HepG2 (cell line): ENCODE measurements around the gene HYAL2. TPM values are rescaled to one million over a fixed set of nuclear protein-coding genes. Genes with fewer than 3 reads are reported as not detected.

Experiments used
- HMG20B ChIP-seq: conservative IDR thresholded peaks from 2 replicates; pipeline ENCODE4 v1.6.1; 2016; ENCODE audit warnings: missing genetic modification reagents, missing compliant biosample characterization
- HNRNPH1 ChIP-seq: fragments of 200-400 bp; formaldehyde crosslinking; optimal IDR thresholded peaks from 2 replicates; pipeline ENCODE3; 2017; ENCODE audit warnings: mild to moderate bottlenecking, low read depth, low read length
- MYNN ChIP-seq: sonication (generic); formaldehyde crosslinking; IDR thresholded peaks from 2 replicates; pipeline ENCODE4 v1.4.0; 2020; ENCODE audit warnings: mild to moderate bottlenecking, low read depth, missing genetic modification reagents
- PPARG ChIP-seq: conservative IDR thresholded peaks from 2 replicates; pipeline ENCODE4 v1.6.1; 2016; ENCODE audit warnings: missing biosample characterization, missing genetic modification reagents
- SNAI1 ChIP-seq: sonication (generic); formaldehyde crosslinking; IDR thresholded peaks from 2 replicates; pipeline ENCODE4 v1.5.0; 2020; ENCODE audit warnings: mild to moderate bottlenecking, missing genetic modification reagents, borderline replicate concordance
- TSC22D2 ChIP-seq: sonication (generic); formaldehyde crosslinking; IDR thresholded peaks from 2 replicates; pipeline ENCODE4 v1.5.1; 2020; ENCODE audit warnings: missing genetic modification reagents, mild to moderate bottlenecking, borderline replicate concordance
- YY1 ChIP-seq: IDR thresholded peaks from 2 replicates; pipeline ENCODE4 v1.6.1; 2011; ENCODE audit warnings: low read length, low read depth, moderate library complexity, mild to moderate bottlenecking; ENCODE audit not compliant: insufficient read depth, insufficient replicate concordance
- ZNF326 ChIP-seq: sonication (generic); formaldehyde crosslinking; IDR thresholded peaks from 2 replicates; pipeline ENCODE4 v1.4.0; 2020; ENCODE audit warnings: missing genetic modification reagents, borderline replicate concordance
- ZNF44 ChIP-seq: sonication (generic); formaldehyde crosslinking; IDR thresholded peaks from 2 replicates; pipeline ENCODE4 v1.5.1; 2020; ENCODE audit warnings: mild to moderate bottlenecking, missing genetic modification reagents
- ZNF598 ChIP-seq: sonication (generic); formaldehyde crosslinking; IDR thresholded peaks from 2 replicates; pipeline ENCODE4 v1.5.1; 2020; ENCODE audit warnings: mild to moderate bottlenecking, missing genetic modification reagents, borderline replicate concordance
- ZNF652 ChIP-seq: IDR thresholded peaks from 2 replicates; pipeline ENCODE4 v1.6.1; 2016; ENCODE audit warnings: low read depth, borderline replicate concordance
- ZNF781 ChIP-seq: sonication (generic); formaldehyde crosslinking; IDR thresholded peaks from 2 replicates; pipeline ENCODE4 v1.5.1; 2020; ENCODE audit warnings: borderline replicate concordance, mild to moderate bottlenecking, missing genetic modification reagents; ENCODE audit errors: not compliant biosample characterization
- ZSCAN12 ChIP-seq: sonication (generic); formaldehyde crosslinking; IDR thresholded peaks from 2 replicates; pipeline ENCODE4 v1.9.0; 2021; ENCODE audit warnings: mild to moderate bottlenecking, missing genetic modification reagents
- ZSCAN29 ChIP-seq: sonication (generic); formaldehyde crosslinking; conservative IDR thresholded peaks from 2 replicates; pipeline ENCODE4 v1.4.0; 2020; ENCODE audit warnings: mild to moderate bottlenecking, missing genetic modification reagents
- polyA plus RNA-seq, 8 experiments: library from polyadenylated mRNA; depleted of rRNA in 3 of 8; stranded (reverse) in 7 of 8; unstranded in 1 of 8; fragments of >200 nt; fragmentation: Illumina TruSeq in 4 of 8; extraction: Trizol in 4 of 8; gene quantifications; 2 replicates each; pipeline versions ENCODE4 v1.2.1 to v1.2.3, GENCODE V29; 2011 to 2016; ENCODE audit warnings: low read depth in 4 of 8, missing spikeins in 1 of 8, mixed read lengths in 1 of 8; ENCODE audit not compliant: insufficient read depth in 1 of 8
- total RNA-seq, 5 experiments: library from RNA; depleted of rRNA; stranded (reverse); fragments of >200 nt; fragmentation: Illumina TruSeq; extraction: Trizol; gene quantifications; 2 replicates each; pipeline ENCODE4 v1.2.3, GENCODE V29; 2016; ENCODE audit warnings: low read depth in 1 of 5
- TF ChIP-seq, protein P1 (sequence below): sonication (generic); formaldehyde crosslinking; IDR thresholded peaks from 2 replicates; pipeline ENCODE4 v1.4.0; 2020; ENCODE audit warnings: missing genetic modification reagents, borderline replicate concordance
- TF ChIP-seq, protein P2 (sequence below): sonication (generic); formaldehyde crosslinking; IDR thresholded peaks from 2 replicates; pipeline ENCODE4 v1.8.0; 2022; ENCODE audit warnings: missing genetic modification reagents, mild to moderate bottlenecking, inconsistent platforms, borderline replicate concordance
- TF ChIP-seq, protein P3 (sequence below): sonication (generic); formaldehyde crosslinking; IDR thresholded peaks from 2 replicates; pipeline ENCODE4 v1.5.1; 2020; ENCODE audit warnings: missing genetic modification reagents, mild to moderate bottlenecking, borderline replicate concordance
- TF ChIP-seq, protein P4 (sequence below): sonication (generic); formaldehyde crosslinking; IDR thresholded peaks from 2 replicates; pipeline ENCODE4 v1.5.0; 2020; ENCODE audit warnings: missing genetic modification reagents

The HYAL2 gene
- total and polyA plus RNA-seq, 2 of the 13 experiments (the other 11 are each of a cell fraction or from before 2014, with no cell fraction given), result 76.2 to 102 TPM

DNA sequence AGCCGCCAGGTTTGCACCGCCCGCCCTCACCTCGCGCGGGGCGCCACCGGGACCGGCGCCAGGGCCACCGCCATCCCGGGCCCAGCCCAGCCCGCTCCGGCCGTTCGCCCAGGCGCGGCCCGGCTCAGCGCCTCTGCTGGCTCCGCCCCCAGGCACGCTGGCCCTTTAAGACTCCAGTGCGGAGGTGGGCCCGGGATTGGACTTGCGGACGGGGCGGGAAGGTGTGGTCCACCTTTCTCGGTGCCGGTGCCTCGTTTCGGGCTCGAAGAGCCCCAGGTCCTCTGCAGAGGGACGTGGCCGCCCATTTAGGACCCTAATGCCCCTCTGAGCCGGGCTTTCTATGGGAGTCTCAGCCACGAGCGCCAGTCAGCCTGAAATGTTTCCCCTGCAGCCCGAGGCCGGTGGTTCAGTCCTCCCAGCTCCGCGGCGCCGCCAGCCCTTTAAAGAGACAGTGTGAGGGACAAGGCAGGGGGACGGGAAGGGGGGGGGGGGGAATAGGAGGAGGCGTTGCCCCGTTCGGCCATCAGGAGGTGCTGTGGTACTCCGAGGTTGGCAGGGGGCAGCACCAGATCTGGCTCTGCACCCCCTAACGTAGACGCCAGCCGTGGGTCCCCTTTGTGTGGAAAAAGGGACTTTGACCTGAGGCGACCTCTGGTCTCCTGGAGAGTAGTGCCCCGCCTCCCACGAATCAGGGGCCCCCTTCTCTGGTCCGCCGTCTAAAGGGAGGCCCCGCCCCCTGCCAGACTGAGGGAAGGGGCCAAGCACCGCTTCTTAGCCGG is 1.0 kb downstream of the HYAL2 start (continued):
- TF ChIP-seq, protein P1, sequence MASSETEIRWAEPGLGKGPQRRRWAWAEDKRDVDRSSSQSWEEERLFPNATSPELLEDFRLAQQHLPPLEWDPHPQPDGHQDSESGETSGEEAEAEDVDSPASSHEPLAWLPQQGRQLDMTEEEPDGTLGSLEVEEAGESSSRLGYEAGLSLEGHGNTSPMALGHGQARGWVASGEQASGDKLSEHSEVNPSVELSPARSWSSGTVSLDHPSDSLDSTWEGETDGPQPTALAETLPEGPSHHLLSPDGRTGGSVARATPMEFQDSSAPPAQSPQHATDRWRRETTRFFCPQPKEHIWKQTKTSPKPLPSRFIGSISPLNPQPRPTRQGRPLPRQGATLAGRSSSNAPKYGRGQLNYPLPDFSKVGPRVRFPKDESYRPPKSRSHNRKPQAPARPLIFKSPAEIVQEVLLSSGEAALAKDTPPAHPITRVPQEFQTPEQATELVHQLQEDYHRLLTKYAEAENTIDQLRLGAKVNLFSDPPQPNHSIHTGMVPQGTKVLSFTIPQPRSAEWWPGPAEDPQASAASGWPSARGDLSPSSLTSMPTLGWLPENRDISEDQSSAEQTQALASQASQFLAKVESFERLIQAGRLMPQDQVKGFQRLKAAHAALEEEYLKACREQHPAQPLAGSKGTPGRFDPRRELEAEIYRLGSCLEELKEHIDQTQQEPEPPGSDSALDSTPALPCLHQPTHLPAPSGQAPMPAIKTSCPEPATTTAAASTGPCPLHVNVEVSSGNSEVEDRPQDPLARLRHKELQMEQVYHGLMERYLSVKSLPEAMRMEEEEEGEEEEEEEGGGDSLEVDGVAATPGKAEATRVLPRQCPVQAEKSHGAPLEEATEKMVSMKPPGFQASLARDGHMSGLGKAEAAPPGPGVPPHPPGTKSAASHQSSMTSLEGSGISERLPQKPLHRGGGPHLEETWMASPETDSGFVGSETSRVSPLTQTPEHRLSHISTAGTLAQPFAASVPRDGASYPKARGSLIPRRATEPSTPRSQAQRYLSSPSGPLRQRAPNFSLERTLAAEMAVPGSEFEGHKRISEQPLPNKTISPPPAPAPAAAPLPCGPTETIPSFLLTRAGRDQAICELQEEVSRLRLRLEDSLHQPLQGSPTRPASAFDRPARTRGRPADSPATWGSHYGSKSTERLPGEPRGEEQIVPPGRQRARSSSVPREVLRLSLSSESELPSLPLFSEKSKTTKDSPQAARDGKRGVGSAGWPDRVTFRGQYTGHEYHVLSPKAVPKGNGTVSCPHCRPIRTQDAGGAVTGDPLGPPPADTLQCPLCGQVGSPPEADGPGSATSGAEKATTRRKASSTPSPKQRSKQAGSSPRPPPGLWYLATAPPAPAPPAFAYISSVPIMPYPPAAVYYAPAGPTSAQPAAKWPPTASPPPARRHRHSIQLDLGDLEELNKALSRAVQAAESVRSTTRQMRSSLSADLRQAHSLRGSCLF (CRISPR knock-in tag), result no peak
- TF ChIP-seq ZNF326 (CRISPR knock-in tag) (no peak), YY1 (peak; percentile 67), SNAI1 (CRISPR knock-in tag) (0 out of 2 replicates have a peak, but pooled peaks have one; percentile 30), TSC22D2 (no peak), PPARG (CRISPR knock-in tag) (peak; percentile 12; the same call in 1 of the 2 replicates), ZNF652 (CRISPR knock-in tag) (no peak), ZNF44 (CRISPR knock-in tag) (no peak), ZNF781 (CRISPR knock-in tag) (peak; percentile 67), ZSCAN29 (CRISPR knock-in tag) (peak; percentile 45; the same call in 1 of the 2 replicates), ZNF598 (CRISPR knock-in tag) (no peak), HNRNPH1 (peak; percentile 31), MYNN (CRISPR knock-in tag) (no peak), HMG20B (CRISPR knock-in tag) (no peak), ZSCAN12 (CRISPR knock-in tag) (no peak)
- TF ChIP-seq, protein P2, sequence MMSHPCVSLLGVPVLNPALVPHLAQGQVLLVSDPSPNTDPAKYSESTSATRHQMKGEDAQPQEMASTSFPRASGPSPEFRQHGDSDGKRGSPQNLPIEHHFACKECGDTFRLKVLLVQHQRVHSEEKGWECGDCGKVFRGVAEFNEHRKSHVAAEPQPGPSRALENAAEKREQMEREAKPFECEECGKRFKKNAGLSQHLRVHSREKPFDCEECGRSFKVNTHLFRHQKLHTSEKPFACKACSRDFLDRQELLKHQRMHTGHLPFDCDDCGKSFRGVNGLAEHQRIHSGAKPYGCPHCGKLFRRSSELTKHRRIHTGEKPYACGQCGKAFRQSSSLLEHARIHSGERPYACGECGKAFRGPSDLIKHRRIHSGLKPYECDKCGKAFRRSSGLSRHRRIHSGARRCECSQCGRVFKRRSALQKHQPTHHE, result 0 out of 2 replicates have a peak, but pooled peaks have one; percentile 60
- TF ChIP-seq, protein P3, sequence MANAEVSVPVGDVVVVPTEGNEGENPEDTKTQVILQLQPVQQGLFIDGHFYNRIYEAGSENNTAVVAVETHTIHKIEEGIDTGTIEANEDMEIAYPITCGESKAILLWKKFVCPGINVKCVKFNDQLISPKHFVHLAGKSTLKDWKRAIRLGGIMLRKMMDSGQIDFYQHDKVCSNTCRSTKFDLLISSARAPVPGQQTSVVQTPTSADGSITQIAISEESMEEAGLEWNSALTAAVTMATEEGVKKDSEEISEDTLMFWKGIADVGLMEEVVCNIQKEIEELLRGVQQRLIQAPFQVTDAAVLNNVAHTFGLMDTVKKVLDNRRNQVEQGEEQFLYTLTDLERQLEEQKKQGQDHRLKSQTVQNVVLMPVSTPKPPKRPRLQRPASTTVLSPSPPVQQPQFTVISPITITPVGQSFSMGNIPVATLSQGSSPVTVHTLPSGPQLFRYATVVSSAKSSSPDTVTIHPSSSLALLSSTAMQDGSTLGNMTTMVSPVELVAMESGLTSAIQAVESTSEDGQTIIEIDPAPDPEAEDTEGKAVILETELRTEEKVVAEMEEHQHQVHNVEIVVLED (CRISPR knock-in tag), result peak; percentile 45; the same call in 1 of the 2 replicates
- TF ChIP-seq, protein P4, sequence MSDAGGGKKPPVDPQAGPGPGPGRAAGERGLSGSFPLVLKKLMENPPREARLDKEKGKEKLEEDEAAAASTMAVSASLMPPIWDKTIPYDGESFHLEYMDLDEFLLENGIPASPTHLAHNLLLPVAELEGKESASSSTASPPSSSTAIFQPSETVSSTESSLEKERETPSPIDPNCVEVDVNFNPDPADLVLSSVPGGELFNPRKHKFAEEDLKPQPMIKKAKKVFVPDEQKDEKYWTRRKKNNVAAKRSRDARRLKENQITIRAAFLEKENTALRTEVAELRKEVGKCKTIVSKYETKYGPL (CRISPR knock-in tag), result no peak
